RWPE1 (cell line): ENCODE data around the gene ZSWIM6.

Experiments used
- CTCF ChIA-PET: fragments of 350-600 bp; sonication (Branson Sonifier 250); formaldehyde crosslinking; extraction: SDS; loops from one replicate; lab custom pipeline; 2021; lab: Yijun Ruan, JAX
- POLR2A ChIA-PET: fragments of 400-600 bp; formaldehyde crosslinking; extraction: SDS; loops from one replicate; lab custom pipeline; 2020; ENCODE audit warnings: antibody characterized with exemption; ENCODE audit not compliant: low non-redundant PET; lab: Yijun Ruan, JAX
- DNase-seq: peaks from one replicate; pipeline ENCODE4 v3.0.0; 2012; ENCODE audit warnings: low spot score
- H3K27ac ChIP-seq: fragments of 450-650 bp; 2 replicates; pipeline ENCODE4 v1.5.1; 2017
- TF ChIP-seq, protein P1 (sequence below): fragments of 450-650 bp; conservative IDR thresholded peaks from 2 replicates; pipeline ENCODE4 v1.5.1; 2017; ENCODE audit warnings: low read depth, mild to moderate bottlenecking

ZSWIM6 gene

DNA sequence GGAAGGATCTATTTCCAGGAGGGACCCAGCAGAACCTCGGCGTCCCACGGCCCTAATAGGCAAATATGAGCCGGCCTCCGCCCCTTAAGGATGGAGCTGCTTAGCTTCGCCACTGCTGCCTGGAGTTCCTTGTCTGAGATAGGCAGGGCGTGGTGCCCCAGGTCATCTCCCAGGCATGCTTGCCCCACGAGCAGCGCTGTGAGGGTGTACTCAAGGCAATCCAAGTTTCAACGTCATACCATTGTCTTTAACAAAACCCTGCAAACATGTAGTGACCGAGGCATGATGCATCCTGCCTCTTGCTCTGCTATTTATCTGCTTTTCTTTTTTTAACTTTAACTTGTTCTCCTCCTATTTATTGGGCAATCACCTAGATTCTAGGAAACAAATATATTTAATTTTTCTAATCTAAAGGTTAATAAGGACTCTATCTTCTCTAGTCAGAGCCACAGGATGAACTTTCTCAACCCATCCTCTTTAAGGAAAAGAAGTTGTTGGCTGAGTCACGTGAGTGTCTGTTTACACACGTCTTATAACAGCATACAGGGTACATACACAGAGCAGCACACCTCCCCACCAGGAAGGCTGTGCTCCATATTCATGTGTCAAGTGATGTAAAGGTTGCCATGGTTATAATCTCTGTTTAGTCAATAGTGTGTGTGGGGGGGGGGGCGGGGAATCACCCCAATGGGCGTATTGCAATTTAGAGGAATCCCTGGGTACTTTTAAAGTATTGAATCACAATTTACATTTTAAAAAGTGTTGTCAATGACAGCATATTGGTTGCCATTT, 27.3 kb upstream of the ZSWIM6 start:
- CTCF ChIA-PET, result interaction anchor here (0.6 to 1.9 kb wide), 6 partner anchors 9 to 453 kb away, joined by 3 to 5 read pairs (median 4); no protein-coding TSS in a partner anchor
- TF ChIP-seq, protein P1, sequence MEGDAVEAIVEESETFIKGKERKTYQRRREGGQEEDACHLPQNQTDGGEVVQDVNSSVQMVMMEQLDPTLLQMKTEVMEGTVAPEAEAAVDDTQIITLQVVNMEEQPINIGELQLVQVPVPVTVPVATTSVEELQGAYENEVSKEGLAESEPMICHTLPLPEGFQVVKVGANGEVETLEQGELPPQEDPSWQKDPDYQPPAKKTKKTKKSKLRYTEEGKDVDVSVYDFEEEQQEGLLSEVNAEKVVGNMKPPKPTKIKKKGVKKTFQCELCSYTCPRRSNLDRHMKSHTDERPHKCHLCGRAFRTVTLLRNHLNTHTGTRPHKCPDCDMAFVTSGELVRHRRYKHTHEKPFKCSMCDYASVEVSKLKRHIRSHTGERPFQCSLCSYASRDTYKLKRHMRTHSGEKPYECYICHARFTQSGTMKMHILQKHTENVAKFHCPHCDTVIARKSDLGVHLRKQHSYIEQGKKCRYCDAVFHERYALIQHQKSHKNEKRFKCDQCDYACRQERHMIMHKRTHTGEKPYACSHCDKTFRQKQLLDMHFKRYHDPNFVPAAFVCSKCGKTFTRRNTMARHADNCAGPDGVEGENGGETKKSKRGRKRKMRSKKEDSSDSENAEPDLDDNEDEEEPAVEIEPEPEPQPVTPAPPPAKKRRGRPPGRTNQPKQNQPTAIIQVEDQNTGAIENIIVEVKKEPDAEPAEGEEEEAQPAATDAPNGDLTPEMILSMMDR, result no peak
- H3K27ac ChIP-seq, result peak overlapping the region; percentile 86
- DNase-seq, result peak; percentile 94
- POLR2A ChIA-PET, result no interaction called here

GRCh38 chr5:61306531-61307131, 25.4 kb upstream of the ZSWIM6 start:
- no peak overlapping the region for H3K27ac ChIP-seq
- ChIA-PET POLR2A (no interaction called here), CTCF (interaction anchor here (0.6 to 0.7 kb wide), 2 partner anchors 80 to 130 kb away, joined by 3 read pairs; no protein-coding TSS in a partner anchor)
- TF ChIP-seq, protein P1, result no peak
- DNase-seq, result no peak

DNA sequence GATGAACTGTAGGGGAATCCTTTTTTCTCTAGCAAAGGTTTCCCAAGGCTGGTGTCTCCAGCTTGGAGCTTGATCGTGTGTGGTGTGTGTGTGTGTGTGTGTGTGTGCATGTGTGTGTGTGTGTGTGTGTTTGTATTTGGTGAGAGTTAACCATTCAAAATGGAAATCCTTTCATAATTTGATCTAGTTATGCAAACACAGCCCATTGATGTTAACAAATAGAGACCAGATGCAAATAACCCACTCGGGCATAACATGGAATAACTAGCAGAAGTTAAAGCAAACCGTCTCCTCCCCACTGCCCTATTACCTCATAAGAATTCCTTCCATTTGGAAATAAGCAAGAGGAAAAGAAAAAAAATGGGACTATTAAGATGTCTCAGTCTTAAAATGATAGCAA, 24.9 kb upstream of the ZSWIM6 start:
- CTCF ChIA-PET, result interaction anchor here (0.6 to 0.7 kb wide), 2 partner anchors 81 to 129 kb away, joined by 3 read pairs; no protein-coding TSS in a partner anchor

GRCh38 chr5:61307611-61308010, 24.4 kb upstream of the ZSWIM6 start:
- POLR2A ChIA-PET, result no interaction called here
- CTCF ChIA-PET, result no interaction called here
- TF ChIP-seq, protein P1, result no peak
- H3K27ac ChIP-seq, result no peak overlapping the region
- no peak for DNase-seq

More for the DNA sequence above, 24.9 kb upstream of the ZSWIM6 start:
- POLR2A ChIA-PET, result no interaction called here
- no peak for DNase-seq
- no peak overlapping the region for H3K27ac ChIP-seq
- TF ChIP-seq, protein P1, result no peak

GRCh38 chr5:61308712-61309111, 23.3 kb upstream of the ZSWIM6 start:
- no peak overlapping the region for H3K27ac ChIP-seq
- no peak for DNase-seq
- CTCF ChIA-PET, result interaction anchor here (0.6 kb wide), 2 partner anchors 127 to 612 kb away, joined by 3 read pairs; no protein-coding TSS in a partner anchor
- POLR2A ChIA-PET, result no interaction called here
- TF ChIP-seq, protein P1, result no peak

DNA sequence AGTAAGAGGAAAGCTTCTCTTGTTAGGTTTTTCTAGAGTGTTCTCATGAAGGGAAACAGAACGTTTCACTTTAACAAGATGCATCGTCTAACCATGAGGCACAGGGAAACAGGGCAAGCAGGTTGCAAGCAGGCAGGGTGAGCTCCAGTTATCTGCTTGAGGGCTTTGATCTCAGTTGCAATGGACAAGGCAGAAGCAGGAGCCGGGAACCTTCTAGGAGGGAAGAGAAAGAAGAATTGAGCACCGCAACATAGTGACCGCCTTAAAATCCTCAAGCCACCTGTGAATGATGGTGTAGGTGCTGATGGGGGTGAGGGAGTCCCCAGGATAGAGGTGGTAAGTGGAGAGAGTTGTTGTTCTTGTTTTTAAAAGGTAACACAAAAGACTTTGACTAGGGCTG, 22.9 kb upstream of the ZSWIM6 start:
- POLR2A ChIA-PET, result no interaction called here
- TF ChIP-seq, protein P1, result no peak
- CTCF ChIA-PET, result interaction anchor here (0.6 kb wide), 2 partner anchors 127 to 613 kb away, joined by 3 read pairs; no protein-coding TSS in a partner anchor

More for the DNA sequence above, 22.9 kb upstream of the ZSWIM6 start:
- no peak for DNase-seq
- no peak overlapping the region for H3K27ac ChIP-seq
